CD14-positive monocyte (primary cell): ENCODE data around the gene STX8. TPM values are rescaled to one million over a fixed set of nuclear protein-coding genes. Genes with fewer than 3 reads are reported as not detected.

ENCODE experiments used
- DNase-seq, 3 donors: peaks; one replicate each; pipeline ENCODE4 v3.0.0-alpha.2; 2011 to 2022
- H2AFZ ChIP-seq: 2 replicates; pipeline ENCODE4 v1.6.0; 2012; ENCODE audit warnings: mild to moderate bottlenecking, low read depth, low read length, inconsistent platforms; ENCODE audit not compliant: insufficient read depth, poor library complexity, severe bottlenecking
- H3K27ac ChIP-seq, 2 donors: 1 replicate in 1 of 2; 2 replicates in 1 of 2; pipeline ENCODE4 v1.5.1; 2012 to 2013; ENCODE audit warnings: low read length in 2 of 2, control low read depth in 1 of 2, inconsistent platforms in 1 of 2, low read depth in 1 of 2, mild to moderate bottlenecking in 1 of 2
- H3K27me3 ChIP-seq, 2 donors: one replicate each; pipeline versions ENCODE4 v1.6.0 to v1.6.1; 2011 to 2013; ENCODE audit warnings: low read length in 2 of 2; ENCODE audit not compliant: control insufficient read depth in 2 of 2, insufficient read depth in 2 of 2
- H3K36me3 ChIP-seq, 2 donors: replicated peaks in 1 of 2; 1 replicate in 1 of 2; 2 replicates in 1 of 2; pipeline versions ENCODE4 v1.5.1 to v1.6.1; 2012 to 2013; ENCODE audit warnings: low read length in 2 of 2, control low read depth in 1 of 2, inconsistent platforms in 1 of 2, mild to moderate bottlenecking in 1 of 2; ENCODE audit not compliant: insufficient read depth in 2 of 2, control insufficient read depth in 1 of 2
- H3K4me1 ChIP-seq, 2 donors: 1 replicate in 1 of 2; 2 replicates in 1 of 2; pipeline versions ENCODE4 v1.5.1 to v1.6.1; 2012 to 2013; ENCODE audit warnings: low read length in 2 of 2, control low read depth in 1 of 2, inconsistent platforms in 1 of 2, mild to moderate bottlenecking in 1 of 2, moderate library complexity in 1 of 2; ENCODE audit not compliant: insufficient read depth in 2 of 2, control insufficient read depth in 1 of 2
- H3K4me2 ChIP-seq: replicated peaks from 2 replicates; pipeline ENCODE3; 2012; ENCODE audit warnings: low read length, moderate library complexity, mild to moderate bottlenecking; ENCODE audit not compliant: poor library complexity, severe bottlenecking; ENCODE audit errors: extremely low read depth
- H3K4me3 ChIP-seq, 3 experiments: fragments of 200-600 bp in 1 of 3; sonication (generic) in 1 of 3; replicated peaks in 1 of 3; 1 replicate in 2 of 3; 2 replicates in 1 of 3; pipeline ENCODE4 v1.5.1; 2011 to 2013; ENCODE audit warnings: low read length in 3 of 3, mild to moderate bottlenecking in 3 of 3, control low read depth in 2 of 3, low read depth in 2 of 3, inconsistent platforms in 1 of 3, moderate library complexity in 1 of 3
- H3K79me2 ChIP-seq: 2 replicates; pipeline ENCODE4 v1.6.0; 2012; ENCODE audit warnings: mild to moderate bottlenecking, control low read depth, inconsistent platforms, low read length, moderate library complexity; ENCODE audit not compliant: insufficient read depth
- H3K9ac ChIP-seq: 2 replicates; pipeline ENCODE4 v1.6.0; 2017; ENCODE audit warnings: low read length, mild to moderate bottlenecking; ENCODE audit not compliant: insufficient read depth, poor library complexity, severe bottlenecking
- H3K9me3 ChIP-seq, 2 donors: replicated peaks in 1 of 2; 1 replicate in 1 of 2; 2 replicates in 1 of 2; pipeline versions ENCODE4 v1.5.1 to v1.6.1; 2012 to 2013; ENCODE audit warnings: low read length in 2 of 2, control low read depth in 1 of 2; ENCODE audit not compliant: control insufficient read depth in 1 of 2, insufficient read depth in 1 of 2
- H4K20me1 ChIP-seq: 2 replicates; pipeline ENCODE4 v1.6.0; 2012; ENCODE audit warnings: mild to moderate bottlenecking, low read length, control low read depth, moderate library complexity; ENCODE audit not compliant: insufficient read depth
- H3K27ac Mint-ChIP-seq, 7 donors: one replicate each; pipeline ENCODE4 v1.8.0; 2020; ENCODE audit warnings: mild to moderate bottlenecking in 7 of 7, mixed read lengths in 7 of 7, moderate library complexity in 6 of 7, inconsistent platforms in 2 of 7
- H3K27me3 Mint-ChIP-seq, 3 donors: one replicate each; pipeline ENCODE4 v1.8.0; 2021 to 2022; ENCODE audit warnings: low read depth in 3 of 3, mild to moderate bottlenecking in 3 of 3, mixed read lengths in 3 of 3, moderate library complexity in 3 of 3, inconsistent platforms in 1 of 3
- H3K36me3 Mint-ChIP-seq, 2 donors: one replicate each; pipeline ENCODE4 v1.8.0; 2020; ENCODE audit warnings: mixed read lengths in 2 of 2, inconsistent platforms in 1 of 2, mild to moderate bottlenecking in 1 of 2
- H3K4me1 Mint-ChIP-seq: one replicate; pipeline ENCODE4 v1.8.0; 2020; ENCODE audit warnings: mild to moderate bottlenecking, mixed read lengths
- H3K4me3 Mint-ChIP-seq, 2 donors: one replicate each; pipeline ENCODE4 v1.8.0; 2020; ENCODE audit warnings: mild to moderate bottlenecking in 2 of 2, mixed read lengths in 2 of 2, moderate library complexity in 1 of 2
- H3K9me3 Mint-ChIP-seq, 7 donors: one replicate each; pipeline ENCODE4 v1.8.0; 2020 to 2022; ENCODE audit warnings: mixed read lengths in 7 of 7, mild to moderate bottlenecking in 6 of 7, moderate library complexity in 6 of 7, inconsistent platforms in 2 of 7
- CTCF ChIP-seq: fragments of 200-600 bp; IDR thresholded peaks from one replicate; pipeline ENCODE4 v1.8.0; 2022; ENCODE audit warnings: antibody characterized with exemption, mild to moderate bottlenecking
- WGBS: methylation state at CpG from one replicate; pipeline ENCODE4 v1.1.5; 2013; ENCODE audit warnings: missing lambda C conversion rate; ENCODE audit not compliant: insufficient coverage; 5-methylcytosine and 5-hydroxymethylcytosine counted together
- intact Hi-C, 2 donors: fragments of 100-400 bp; cut with micrococcal nuclease; formaldehyde crosslinking; loops; one replicate each; pipeline versions ENCODE4 v1.15.0 to v1.15.1; 2023
- polyA plus RNA-seq, 3 donors: library from polyadenylated mRNA; depleted of rRNA in 1 of 3; unstranded in 2 of 3; stranded (reverse) in 1 of 3; fragments of 300-500 nt in 2 of 3; fragments of >200 nt in 1 of 3; fragmentation: Illumina TruSeq in 2 of 3; gene quantifications; 1 replicate in 2 of 3; 2 replicates in 1 of 3; pipeline ENCODE4 v1.2.3, GENCODE V29; 2012 to 2021

The STX8 gene
- polyA plus RNA-seq, 3 donors = 44.4 to 170 (median 142) TPM

GRCh38 chr17:9465210-9465921, 110.3 kb downstream of the STX8 start:
- no peak for DNase-seq
- Histone ChIP-seq H3K27ac (no peak overlapping the region), H3K9ac (no peak overlapping the region), H3K4me1 (no peaks in the 10 kb centered on the region), H2AFZ (no peak overlapping the region), H3K4me2 (no peak overlapping the region), H3K36me3 (no peaks in the 10 kb centered on the region), H4K20me1 (no peaks in the 10 kb centered on the region), H3K4me3 (no peak overlapping the region), H3K9me3 (no peaks in the 10 kb centered on the region), H3K27me3 (no peaks in the 10 kb centered on the region), H3K79me2 (no peaks in the 10 kb centered on the region)
- H3K4me1 Mint-ChIP-seq = peaks cover 5% of the 10 kb centered on the region
- peaks cover 3 to 9% of the 10 kb centered on the region in 2 donors for H3K36me3 Mint-ChIP-seq
- intact Hi-C loops = no loop called here
- WGBS = 87% methylated on average over 10 of the region's 16 CpGs
- H3K9me3 Mint-ChIP-seq = peaks cover 0 to 2% (median 0%) of the 10 kb centered on the region in 7 donors
- H3K4me3 Mint-ChIP-seq = no peak overlapping the region
- H3K27ac Mint-ChIP-seq = no peak overlapping the region
- no peaks in the 10 kb centered on the region for H3K27me3 Mint-ChIP-seq
- TF ChIP-seq CTCF = no peak

GRCh38 chr17:9457005-9457404, 118.6 kb downstream of the STX8 start:
- TF ChIP-seq CTCF = no peak

More at GRCh38 chr17:9457005-9457404, 118.6 kb downstream of the STX8 start:
- Mint-ChIP-seq H3K4me1 (no peaks in the 10 kb centered on the region), H3K9me3 (peaks cover 0 to 18% (median 2%) of the 10 kb centered on the region in 7 donors), H3K36me3 (peaks cover 6 to 11% of the 10 kb centered on the region in 2 donors), H3K27ac (no peak overlapping the region), H3K27me3 (peaks cover 0 to 1% (median 0%) of the 10 kb centered on the region in 3 donors), H3K4me3 (no peak overlapping the region)
- Histone ChIP-seq H3K4me2 (no peak overlapping the region), H3K4me1 (no peaks in the 10 kb centered on the region), H3K27me3 (no peaks in the 10 kb centered on the region), H2AFZ (no peak overlapping the region), H3K9me3 (no peaks in the 10 kb centered on the region), H3K4me3 (no peak overlapping the region), H3K27ac (no peak overlapping the region), H3K9ac (no peak overlapping the region), H3K79me2 (no peaks in the 10 kb centered on the region), H3K36me3 (no peaks in the 10 kb centered on the region), H4K20me1 (no peaks in the 10 kb centered on the region)
- intact Hi-C loops = no loop called here
- 98% methylated on average over 5 of the region's 6 CpGs for WGBS
- DNase-seq = no peak
